ENCODE data around the gene PAK1.
"Not testable (repeated sequence)": the region's sequence is repeated elsewhere in the genome, so short reads cannot be mapped to it uniquely, and the experiment has no call there.

Gene PAK1

DNA sequence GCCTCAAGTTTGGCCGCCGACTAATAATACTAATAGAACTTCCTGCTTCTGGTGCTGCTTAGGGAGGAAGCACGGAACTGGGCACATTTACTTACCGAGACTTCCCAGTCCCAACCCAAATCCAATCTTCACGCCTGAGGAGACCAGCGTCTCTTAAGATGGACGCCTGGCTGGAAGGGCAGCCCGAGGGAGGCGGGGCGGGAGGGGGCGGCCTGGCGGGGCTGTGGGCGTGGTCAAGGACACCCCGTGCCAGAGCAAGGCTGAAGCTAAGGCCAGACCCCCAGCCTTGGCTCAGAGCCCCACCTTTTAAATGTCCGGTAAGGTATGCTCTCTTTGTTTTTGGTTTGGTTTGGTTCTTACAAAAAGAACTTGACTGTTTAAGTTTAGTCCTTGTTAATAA is 172.4 kb downstream of the PAK1 start, which contains the start of gene GDPD4:
Gene GDPD4 (minus strand): TSS at position 177 of the 400 bp plus-strand sequence. CDS start 16,549 bp downstream, outside the sequence.
- no peak for DNase-seq

DNA sequence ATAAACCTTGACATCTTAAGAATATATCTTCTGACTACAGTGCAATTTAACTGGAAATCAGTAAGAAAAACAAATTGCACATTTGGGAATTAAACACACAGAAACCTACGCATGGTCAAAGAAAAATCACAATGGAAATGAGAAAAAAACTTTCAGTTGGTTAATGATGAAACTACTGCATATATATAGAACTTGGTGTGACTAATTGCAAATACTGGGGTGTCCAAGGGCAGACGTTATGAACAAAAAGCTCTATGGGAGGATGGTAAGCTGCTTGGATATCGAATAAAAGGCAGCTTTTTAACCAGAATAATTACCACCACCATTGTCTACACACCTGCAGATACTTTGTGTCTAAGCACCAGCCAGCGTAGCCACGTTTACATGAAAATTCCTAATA is 173.2 kb downstream of the PAK1 start:
- no peak for DNase-seq

DNA sequence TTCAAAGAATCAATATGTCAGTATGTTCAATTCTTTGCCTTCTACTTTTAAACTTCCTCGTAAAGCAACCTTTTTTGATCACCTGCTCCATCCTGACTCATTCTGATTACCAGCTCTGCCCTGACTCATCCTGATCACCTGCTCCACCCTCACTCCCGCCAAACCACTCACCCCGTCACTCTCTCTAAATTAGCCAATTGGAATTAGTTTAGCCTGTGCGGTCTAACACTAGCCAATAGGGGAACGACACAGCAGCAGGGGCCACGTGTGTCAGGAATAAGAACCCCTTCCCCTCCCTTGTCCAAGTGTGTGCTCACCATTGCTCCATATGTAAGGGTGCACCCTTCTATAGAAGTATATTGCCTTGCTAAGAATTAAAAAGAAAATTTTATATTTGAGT is 173.9 kb downstream of the PAK1 start:
- not testable (repeated sequence) for DNase-seq

DNA sequence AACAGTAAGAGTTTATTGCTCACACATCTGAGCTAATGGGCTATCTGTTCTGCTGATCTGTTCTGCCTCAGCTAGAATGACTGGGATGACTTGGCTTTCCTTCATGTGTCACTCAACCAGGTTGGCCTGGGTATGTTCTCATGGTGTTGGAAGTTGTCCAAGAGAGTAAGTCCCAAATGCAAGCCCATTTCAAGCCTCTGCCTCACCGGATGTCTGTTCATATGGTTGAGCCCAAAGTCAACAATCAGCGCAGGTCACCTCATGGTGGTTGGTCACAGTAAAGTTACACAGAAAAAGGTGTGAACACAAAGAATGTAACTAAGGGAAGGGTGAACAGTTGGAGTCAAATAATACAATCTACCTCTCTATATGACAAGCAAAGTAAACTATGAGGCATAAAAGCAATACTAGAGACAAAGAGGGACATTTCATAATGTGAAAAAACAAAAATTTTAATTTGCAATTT is 174.3 kb downstream of the PAK1 start:
- no peak for DNase-seq

DNA sequence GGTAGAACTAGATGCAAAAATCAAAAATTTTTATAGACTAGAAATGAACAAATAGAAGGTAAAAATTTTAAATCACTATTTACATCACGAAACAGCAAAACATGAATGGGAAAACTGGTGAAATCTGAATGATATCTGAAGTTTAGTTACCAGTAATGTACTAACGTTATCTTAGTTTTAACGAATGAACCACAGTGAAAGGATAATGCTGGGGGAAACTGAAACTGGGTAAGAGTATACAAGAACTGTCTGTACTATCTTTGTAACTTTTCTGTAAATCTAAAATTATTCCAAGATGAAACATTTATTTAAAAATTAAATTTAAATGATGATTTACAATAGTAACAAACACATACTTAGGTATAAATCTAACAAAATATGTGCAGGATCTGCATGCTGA is 179.9 kb downstream of the PAK1 start:
- DNase-seq = no peak

DNA sequence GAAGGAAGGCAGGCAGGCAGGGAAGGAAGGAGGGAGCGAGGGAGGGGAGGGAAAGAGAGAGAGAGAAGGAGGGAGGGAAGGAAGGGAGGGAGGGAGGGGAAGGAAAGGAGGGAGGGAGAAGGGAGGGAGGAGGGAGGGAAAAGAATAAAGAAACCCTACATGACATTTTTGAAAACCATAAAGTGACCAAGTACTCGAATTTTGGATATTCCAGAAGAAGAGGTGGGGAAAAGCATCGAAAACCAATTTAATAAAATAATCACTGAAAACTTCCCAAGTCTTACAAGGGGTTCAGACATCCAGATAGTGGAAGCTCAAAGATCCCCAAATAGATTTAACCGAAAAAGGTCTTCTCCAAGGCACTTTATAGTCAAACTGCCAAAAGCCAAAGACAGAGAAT is 184.2 kb downstream of the PAK1 start:
- no peak for DNase-seq

DNA sequence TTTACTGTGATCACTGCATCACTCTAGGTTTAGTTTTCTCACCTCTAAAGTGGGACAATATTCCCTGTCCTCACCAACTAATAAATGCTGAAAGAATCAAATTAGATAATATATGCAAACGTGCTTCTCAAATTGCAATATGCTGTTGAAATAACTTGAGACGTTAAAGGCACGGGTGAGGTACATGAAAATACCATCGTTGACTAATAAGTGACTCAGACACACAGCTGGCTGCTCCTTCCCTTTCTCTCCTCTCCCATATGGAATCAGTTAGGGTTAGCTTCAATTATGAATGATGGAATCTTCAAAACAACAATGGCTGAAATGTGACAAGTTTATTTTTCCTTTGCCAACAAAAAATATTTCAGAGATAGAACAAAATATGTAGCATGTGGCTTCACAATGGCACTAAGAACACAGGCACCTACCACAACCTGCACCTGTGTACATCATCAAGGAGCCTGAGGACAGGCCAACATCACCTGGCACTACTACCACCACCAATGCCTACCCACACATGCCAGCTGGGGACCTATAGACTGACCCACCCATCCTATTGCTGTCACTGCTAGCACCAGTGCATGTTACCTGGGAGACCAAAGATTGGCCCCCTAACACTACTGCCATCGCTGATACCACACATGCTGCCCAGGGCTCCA is 186.2 kb downstream of the PAK1 start:
- no peak for DNase-seq

DNA sequence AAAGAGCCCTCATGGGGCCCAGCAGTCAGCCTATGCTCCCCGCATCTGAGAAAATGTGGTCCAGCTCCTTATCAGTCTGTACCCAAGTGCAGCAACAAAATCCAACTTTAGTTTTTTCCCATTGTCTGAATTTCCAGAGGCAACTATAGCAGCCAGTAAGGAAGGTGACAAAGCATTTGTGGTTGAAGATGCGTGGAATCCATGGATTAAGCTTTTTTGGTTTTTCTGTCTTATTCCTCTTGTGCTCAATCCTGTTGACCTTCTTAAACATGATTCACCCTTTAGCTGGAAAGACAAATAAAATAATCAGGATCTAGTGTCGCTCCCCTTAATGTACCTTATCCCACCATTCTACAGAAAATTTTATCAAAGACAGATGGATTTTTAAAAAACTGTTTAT is 186.8 kb downstream of the PAK1 start:
- no peak for DNase-seq

DNA sequence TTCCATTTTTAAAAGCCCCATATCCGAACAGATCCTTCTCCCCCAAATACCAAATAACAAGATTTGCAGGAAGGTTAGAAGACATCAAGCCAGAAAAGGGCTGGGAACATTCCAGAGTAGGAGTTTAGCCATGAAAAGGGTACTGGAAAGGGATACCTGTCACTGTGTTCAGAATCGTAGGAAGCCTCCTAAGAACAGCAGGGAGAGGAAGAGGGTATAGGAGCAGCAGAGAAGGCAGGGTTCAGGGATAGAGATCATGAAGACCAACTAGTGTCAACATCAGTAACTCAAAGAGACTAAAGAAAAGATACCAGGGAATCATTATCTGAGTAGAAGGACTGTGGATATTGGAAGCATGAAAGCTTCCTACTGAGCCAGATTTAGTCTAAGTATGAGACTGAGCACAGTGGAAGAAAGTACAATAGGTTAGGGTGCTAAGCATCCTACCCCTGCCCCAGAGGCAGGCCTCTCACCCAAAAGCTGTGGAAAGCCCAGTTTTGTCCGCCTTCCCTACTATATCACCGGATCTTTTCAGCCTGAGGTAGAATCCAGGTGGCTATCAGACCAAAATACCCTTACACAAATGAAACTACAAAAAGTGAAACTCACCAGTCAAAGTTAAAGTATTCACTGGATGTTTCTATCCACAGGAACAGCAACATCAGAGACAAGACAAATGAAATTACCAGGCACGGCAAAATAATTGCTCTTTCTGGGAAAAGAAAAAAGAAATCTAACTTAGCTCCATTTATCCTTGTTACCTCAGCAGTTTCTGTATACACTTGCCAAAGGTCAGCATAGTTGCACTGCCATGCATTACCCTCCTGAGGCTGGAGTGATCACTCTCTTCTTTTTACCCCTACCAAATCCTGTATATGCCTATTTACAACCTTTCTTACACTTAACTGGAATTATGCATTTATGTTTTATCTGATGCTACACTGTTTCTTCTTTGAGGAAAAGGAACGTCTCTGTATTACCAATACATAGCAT is 189.1 kb downstream of the PAK1 start:
- no peak for DNase-seq

DNA sequence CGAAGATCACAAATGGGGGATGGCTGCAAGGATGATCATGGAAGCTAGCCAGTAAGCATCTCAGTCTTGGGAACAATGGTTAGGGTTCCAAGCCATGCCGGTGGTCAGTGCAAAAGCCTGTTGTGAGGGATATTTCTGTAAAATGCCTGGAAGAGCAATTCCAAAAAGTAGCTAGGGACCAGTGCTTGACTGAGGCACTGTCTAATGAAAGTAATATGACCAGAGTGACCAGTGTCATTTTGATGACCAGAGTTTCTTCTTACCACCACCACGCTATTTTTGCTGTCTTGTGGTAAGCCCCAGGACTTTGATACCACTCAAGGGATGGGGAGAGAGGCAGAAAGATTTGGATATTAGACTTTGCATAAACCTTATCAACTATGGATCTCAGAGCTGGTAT is 190.8 kb downstream of the PAK1 start:
- DNase-seq = no peak

DNA sequence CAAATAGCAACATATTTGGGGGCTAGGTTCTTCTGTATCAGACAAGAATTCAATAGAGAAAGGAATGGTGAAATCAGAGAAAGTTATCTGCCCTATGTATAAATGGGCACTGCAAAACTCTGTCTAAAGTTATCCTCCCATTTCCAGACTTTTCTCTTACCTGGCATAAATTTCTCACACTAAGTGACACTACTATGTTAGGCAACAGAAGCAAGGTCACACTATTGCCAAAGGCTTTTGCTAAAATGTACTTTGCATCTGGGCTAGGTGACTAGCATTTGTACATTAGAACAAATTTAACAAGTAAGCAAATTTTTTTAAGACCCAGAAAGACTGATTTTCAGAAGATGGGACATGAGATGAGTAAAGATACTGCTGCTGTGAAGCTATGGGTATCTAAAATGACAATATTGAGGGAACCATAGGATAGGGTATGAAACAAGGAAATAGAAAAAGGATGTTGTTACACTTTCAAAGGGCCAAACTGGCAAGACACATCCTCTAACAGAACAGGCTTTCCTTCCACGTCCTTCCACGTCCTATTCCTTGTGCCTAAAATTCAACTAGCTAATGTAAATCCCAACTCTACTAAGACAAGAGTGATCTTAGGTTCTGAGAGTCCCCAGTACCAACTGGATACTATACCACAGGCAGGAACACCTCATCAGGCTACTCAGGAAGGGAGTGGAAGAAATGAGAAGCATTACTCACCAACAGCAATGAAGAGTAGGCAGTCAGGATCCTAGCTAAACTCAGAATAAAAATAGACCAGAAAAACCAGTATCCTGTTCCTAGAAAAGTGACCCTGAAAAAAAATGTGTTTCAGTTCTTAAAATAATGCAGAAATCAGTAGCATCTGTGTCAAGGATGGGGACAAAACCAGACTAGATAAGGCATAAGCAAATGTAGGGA is 195.0 kb downstream of the PAK1 start:
- no peak for DNase-seq

DNA sequence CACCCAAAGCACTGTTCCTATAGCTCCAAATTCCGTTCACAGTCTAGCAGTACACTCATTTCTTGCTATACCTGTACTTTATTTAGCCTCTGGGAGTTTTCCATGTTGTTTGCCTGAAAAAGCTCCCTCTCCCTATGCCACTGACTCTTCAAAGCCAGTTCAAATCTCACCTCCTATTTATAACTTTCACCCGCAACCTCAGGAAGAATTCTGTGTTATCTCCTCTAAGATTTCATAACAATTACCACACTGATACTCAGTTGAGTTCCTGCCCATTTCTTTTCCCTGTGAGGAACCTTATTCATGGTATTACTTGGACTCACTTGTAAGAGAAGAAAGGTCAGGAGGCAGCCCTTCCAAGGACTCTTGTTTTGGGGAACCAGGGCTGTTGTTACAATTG is 197.6 kb downstream of the PAK1 start:
- no peak for DNase-seq
